Measurements from ENCODE around the gene TMEM125. TPM values are rescaled to one million over a fixed set of nuclear protein-coding genes. Genes with fewer than 3 reads are reported as not detected.
A peak's percentile ranks its signal among the peaks of the same experiment; 100 is the strongest.

TMEM125 gene
- total RNA-seq, 1 donor from 2014 or later = 9.5 TPM

DNA sequence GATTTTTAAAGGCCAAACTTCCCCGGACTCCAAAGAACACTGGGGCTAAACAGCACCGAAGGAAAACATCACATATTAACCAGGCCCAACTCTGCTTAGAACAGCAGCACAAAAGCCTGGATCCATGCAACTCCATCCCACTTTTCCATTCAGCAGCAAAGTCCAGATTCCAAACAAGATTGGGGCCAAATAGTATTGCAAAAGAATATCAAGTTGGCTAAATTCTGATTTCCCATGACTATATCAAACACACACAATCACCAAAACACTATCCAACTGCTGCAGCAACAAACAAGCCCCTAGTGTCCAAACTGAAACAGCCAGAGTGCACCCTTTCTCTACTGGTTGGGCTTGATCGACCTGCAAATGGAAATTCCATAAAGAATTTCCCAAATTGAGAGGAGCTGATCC lies 19.4 kb upstream of the TMEM125 start:
- TF ChIP-seq, protein P1, sequence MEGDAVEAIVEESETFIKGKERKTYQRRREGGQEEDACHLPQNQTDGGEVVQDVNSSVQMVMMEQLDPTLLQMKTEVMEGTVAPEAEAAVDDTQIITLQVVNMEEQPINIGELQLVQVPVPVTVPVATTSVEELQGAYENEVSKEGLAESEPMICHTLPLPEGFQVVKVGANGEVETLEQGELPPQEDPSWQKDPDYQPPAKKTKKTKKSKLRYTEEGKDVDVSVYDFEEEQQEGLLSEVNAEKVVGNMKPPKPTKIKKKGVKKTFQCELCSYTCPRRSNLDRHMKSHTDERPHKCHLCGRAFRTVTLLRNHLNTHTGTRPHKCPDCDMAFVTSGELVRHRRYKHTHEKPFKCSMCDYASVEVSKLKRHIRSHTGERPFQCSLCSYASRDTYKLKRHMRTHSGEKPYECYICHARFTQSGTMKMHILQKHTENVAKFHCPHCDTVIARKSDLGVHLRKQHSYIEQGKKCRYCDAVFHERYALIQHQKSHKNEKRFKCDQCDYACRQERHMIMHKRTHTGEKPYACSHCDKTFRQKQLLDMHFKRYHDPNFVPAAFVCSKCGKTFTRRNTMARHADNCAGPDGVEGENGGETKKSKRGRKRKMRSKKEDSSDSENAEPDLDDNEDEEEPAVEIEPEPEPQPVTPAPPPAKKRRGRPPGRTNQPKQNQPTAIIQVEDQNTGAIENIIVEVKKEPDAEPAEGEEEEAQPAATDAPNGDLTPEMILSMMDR (IDR thresholded peaks at IDR 0.05; ENCODE audit: insufficient read depth, low read length, severe bottlenecking) = no peak
- no peak for FAIRE-seq
- no peak overlapping the region for H3K4me3 ChIP-seq (ENCODE audit: low read depth, low read length)
- H3K36me3 ChIP-seq (ENCODE audit: control insufficient read depth, insufficient read depth, low read length) = no peaks in the 10 kb centered on the region
- H3K27me3 ChIP-seq (ENCODE audit: control insufficient read depth, insufficient read depth, low read length) = peaks cover 1% of the 10 kb centered on the region
- DNase-seq (ENCODE audit: low read depth) = no peak

DNA sequence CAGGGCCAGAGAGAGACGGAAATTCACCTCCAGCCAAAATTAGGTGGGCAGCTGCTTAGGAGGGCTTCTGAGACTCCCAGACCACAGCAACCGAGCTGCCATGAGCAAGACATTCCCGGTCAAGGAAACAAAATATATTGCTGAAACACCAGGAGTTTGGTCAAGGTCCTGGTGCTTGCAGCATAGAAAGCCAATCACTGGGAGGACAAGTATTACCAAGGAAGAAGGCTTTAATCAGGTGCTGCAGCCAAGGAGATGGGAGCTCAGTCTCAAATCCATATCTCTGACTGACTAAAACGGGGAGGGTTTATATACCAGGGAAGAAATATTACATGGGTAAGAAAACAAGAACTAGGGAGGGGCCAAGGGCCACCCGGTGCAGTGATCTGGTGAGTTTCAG lies 18.8 kb upstream of the TMEM125 start:
- TF ChIP-seq, protein P1 (IDR thresholded peaks at IDR 0.05; ENCODE audit: insufficient read depth, low read length, severe bottlenecking) = no peak
- FAIRE-seq (peak; percentile 18), DNase-seq (ENCODE audit: low read depth) (no peak)
- Histone ChIP-seq H3K36me3 (ENCODE audit: control insufficient read depth, insufficient read depth, low read length) (no peaks in the 10 kb centered on the region), H3K4me3 (ENCODE audit: low read depth, low read length) (no peak overlapping the region), H3K27me3 (ENCODE audit: control insufficient read depth, insufficient read depth, low read length) (peaks cover 1% of the 10 kb centered on the region)

DNA sequence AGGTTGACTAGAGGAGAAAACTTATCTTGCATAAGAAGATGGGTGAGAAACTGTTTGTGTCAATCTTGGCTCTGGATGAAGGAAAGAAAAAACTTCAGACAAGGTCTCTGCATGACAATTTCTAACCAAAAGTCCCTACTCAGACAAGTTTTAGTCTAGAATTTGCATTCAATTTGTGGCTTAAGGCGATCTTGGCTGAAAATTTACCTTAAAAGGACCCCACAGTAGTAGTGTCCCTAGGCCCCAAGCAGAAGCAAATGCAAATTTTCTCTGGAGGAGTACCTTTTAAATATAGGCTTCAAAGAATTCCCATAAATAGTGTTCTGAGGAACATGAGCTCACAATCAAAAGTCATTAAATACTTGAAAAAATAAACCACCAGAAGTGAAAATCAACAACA lies 17.6 kb upstream of the TMEM125 start:
- DNase-seq (ENCODE audit: low read depth) (no peak), FAIRE-seq (no peak)
- Histone ChIP-seq H3K27me3 (ENCODE audit: control insufficient read depth, insufficient read depth, low read length) (peaks cover 1% of the 10 kb centered on the region), H3K4me3 (ENCODE audit: low read depth, low read length) (no peak overlapping the region), H3K36me3 (ENCODE audit: control insufficient read depth, insufficient read depth, low read length) (no peaks in the 10 kb centered on the region)
- TF ChIP-seq, protein P1 (IDR thresholded peaks at IDR 0.05; ENCODE audit: insufficient read depth, low read length, severe bottlenecking) = no peak

DNA sequence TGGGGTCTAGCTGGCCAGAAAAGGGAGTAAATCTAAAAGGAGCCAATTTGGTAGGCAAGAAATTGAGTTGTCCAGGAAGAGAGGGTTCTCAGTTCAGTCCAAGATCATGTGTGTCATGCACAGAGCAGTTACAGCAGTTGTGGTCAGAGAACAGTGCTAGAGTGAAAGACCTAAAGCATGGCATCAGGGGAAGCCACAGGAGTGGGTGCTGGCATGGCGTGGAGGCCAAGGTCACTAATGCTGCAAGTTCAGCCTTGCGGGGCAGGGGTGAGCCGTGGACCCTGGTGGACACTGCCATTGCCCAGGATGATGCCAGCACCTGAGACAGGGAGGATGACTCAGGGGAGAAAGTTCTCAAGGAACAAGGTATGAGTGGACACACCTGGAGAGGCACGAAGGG lies 16.6 kb upstream of the TMEM125 start:
- no peak overlapping the region for H3K4me3 ChIP-seq (ENCODE audit: low read depth, low read length)
- no peaks in the 10 kb centered on the region for H3K36me3 ChIP-seq (ENCODE audit: control insufficient read depth, insufficient read depth, low read length)
- H3K27me3 ChIP-seq (ENCODE audit: control insufficient read depth, insufficient read depth, low read length) = peaks cover 1% of the 10 kb centered on the region
- FAIRE-seq (no peak), DNase-seq (ENCODE audit: low read depth) (no peak)
- TF ChIP-seq, protein P1 (IDR thresholded peaks at IDR 0.05; ENCODE audit: insufficient read depth, low read length, severe bottlenecking) = no peak

DNA sequence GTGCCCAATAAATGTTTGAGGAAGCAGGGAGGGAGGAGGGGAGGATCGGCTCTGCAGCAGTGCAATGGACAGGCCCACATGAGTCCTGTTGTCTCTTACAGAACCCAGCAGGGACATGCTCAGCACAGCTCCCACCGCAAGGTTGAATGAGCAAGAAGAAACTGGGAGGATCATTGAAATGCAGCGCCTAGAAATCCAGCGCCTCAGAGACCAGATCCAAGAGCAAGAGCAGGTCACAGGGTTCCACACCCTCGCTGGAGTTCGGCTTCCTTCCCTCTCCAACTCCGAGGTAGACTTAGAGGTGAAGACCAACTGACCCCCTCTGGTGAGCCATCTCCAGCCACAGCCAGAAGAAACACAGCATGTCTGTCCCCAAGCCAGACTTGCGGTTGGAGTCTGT lies 15.9 kb upstream of the TMEM125 start:
- Histone ChIP-seq H3K36me3 (ENCODE audit: control insufficient read depth, insufficient read depth, low read length) (no peaks in the 10 kb centered on the region), H3K4me3 (ENCODE audit: low read depth, low read length) (no peak overlapping the region), H3K27me3 (ENCODE audit: control insufficient read depth, insufficient read depth, low read length) (peaks cover 1% of the 10 kb centered on the region)
- TF ChIP-seq, protein P1 (IDR thresholded peaks at IDR 0.05; ENCODE audit: insufficient read depth, low read length, severe bottlenecking) = no peak
- FAIRE-seq (no peak), DNase-seq (ENCODE audit: low read depth) (no peak)

DNA sequence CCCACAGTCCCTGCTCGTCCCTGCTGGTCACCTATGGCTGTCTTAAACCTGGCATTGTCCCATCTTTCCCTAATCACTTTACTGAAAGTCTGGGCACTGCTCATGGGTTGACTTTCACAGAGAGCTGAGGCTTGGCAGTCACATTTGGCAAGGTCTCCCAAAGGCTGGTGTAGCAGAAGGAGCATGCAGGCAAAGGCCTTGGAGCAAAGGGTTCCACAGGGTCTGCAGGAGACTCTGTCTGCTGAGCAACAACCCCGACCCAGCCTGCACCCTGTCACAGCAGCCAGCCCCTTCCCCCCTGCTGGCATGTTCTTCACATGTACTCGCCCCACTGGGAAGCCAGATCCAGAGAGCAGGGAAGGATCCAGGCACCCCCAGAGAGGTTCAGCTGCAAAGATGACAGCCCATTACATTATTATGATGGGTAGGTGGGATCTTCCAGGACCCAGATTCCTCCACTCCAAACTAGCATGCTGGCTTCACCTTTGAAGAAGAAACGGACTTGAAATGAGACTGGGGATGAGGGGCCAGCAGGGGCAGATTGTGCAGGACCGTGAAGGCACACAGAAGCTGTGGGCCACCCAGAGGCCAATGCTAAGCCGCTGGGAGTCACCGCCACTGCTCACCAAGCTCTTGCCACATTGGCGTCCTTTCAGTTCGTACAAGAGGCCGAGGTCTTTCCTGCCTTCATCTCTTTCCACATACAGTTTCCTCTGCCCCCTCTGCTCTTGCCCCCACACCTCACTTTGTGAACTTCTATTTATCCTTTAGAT lies 14.2 kb upstream of the TMEM125 start:
- DNase-seq (ENCODE audit: low read depth) (no peak), FAIRE-seq (no peak)
- TF ChIP-seq, protein P1 (IDR thresholded peaks at IDR 0.05; ENCODE audit: insufficient read depth, low read length, severe bottlenecking) = no peak
- no peaks in the 10 kb centered on the region for H3K36me3 ChIP-seq (ENCODE audit: control insufficient read depth, insufficient read depth, low read length)
- H3K27me3 ChIP-seq (ENCODE audit: control insufficient read depth, insufficient read depth, low read length) = peaks cover 1% of the 10 kb centered on the region
- no peak overlapping the region for H3K4me3 ChIP-seq (ENCODE audit: low read depth, low read length)
